MM.1S (cell line): ENCODE measurements around the gene KRTAP10-5.

ENCODE experiments used
- CTCF ChIP-seq: fragments of 300-600 bp; sonication (generic); IDR thresholded peaks from 2 replicates; pipeline ENCODE4 v1.5.1; 2016; ENCODE audit warnings: antibody characterized with exemption, low read length, mixed read lengths
- EZH2 ChIP-seq: fragments of 300-600 bp; sonication (generic); optimal IDR thresholded peaks from 2 replicates; pipeline ENCODE3; 2017; ENCODE audit warnings: low read depth, mild to moderate bottlenecking, antibody characterized with exemption, low read length, mixed read lengths
- EZH2phosphoT487 ChIP-seq: fragments of 300-600 bp; sonication (generic); IDR thresholded peaks from 2 replicates; pipeline ENCODE4 v1.6.1; 2018; ENCODE audit warnings: antibody characterized with exemption, low read length

GRCh38 chr21:44535963-44536362, 44.4 kb downstream of the KRTAP10-5 start:
- no peak for TF ChIP-seq CTCF
- TF ChIP-seq EZH2, result no peak
- no peak for TF ChIP-seq EZH2phosphoT487
